ENCODE results near the gene WDFY1.

DNA sequence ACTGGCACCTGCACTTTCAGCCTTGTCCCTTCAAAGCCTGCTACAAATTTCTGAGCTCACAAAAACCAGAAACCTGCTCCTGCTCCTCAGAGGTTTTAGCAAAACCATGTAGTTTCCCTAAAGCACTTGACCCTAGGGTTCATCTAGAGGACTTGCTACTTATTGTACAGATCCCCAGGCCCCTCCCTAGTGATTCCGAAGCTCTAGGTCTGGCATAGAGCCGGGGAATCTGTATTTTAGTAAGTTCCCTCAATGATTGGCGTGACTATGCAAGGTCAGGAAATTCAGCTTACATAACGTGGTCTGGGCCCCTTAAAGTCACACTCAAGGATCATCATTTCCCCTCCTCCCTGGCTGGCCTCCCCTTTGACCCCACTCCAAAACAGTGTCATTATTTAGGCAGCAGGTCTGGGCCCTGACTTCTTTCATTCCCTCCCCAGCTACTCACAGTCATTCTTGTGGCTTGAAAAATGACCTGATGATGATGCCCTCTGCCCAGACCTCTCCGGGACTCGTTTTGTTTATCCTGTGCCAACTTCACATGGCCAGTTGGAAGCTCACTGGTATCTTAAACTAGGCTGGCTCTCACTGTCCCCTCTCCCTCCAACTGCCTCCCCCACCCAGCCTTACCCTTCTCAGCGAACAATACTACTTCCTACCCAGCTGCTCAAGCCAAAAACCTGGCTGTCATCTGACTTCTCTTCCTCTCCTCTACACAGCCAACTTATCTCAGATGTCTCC is 36.0 kb downstream of the WDFY1 start:
- TF ChIP-seq, protein P1, sequence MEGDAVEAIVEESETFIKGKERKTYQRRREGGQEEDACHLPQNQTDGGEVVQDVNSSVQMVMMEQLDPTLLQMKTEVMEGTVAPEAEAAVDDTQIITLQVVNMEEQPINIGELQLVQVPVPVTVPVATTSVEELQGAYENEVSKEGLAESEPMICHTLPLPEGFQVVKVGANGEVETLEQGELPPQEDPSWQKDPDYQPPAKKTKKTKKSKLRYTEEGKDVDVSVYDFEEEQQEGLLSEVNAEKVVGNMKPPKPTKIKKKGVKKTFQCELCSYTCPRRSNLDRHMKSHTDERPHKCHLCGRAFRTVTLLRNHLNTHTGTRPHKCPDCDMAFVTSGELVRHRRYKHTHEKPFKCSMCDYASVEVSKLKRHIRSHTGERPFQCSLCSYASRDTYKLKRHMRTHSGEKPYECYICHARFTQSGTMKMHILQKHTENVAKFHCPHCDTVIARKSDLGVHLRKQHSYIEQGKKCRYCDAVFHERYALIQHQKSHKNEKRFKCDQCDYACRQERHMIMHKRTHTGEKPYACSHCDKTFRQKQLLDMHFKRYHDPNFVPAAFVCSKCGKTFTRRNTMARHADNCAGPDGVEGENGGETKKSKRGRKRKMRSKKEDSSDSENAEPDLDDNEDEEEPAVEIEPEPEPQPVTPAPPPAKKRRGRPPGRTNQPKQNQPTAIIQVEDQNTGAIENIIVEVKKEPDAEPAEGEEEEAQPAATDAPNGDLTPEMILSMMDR (IDR thresholded peaks at IDR 0.05; ENCODE audit: low read depth, low read length) = no peak
- TF ChIP-seq POLR2A (IDR thresholded peaks at IDR 0.05; ENCODE audit: extremely low read depth, insufficient read length) (no peak), MYC (IDR thresholded peaks at IDR 0.05; ENCODE audit: low read depth, low read length) (no peak)

Measured in NB4 (cell line).